Loucy (cell line): Measurements from ENCODE around the gene SH3YL1.

ENCODE experiments used
- H2AFZ ChIP-seq: fragments of 200-600 bp; sonication (generic); 2 replicates; pipeline ENCODE4 v1.6.0; 2016; ENCODE audit warnings: antibody characterized with exemption, mild to moderate bottlenecking, low read length, moderate library complexity
- H3F3A ChIP-seq: fragments of 200-600 bp; 2 replicates; pipeline ENCODE4 v1.6.0; 2016; ENCODE audit warnings: antibody characterized with exemption, low read depth, mild to moderate bottlenecking
- H3K27me3 ChIP-seq: fragments of 200-600 bp; sonication (generic); 2 replicates; pipeline ENCODE4 v1.6.1; 2014; ENCODE audit warnings: low read length, mild to moderate bottlenecking; ENCODE audit not compliant: insufficient read depth, poor library complexity, severe bottlenecking
- H3K36me3 ChIP-seq: fragments of 200-600 bp; sonication (generic); 2 replicates; pipeline ENCODE4 v1.6.1; 2016; ENCODE audit warnings: low read length; ENCODE audit not compliant: insufficient read depth
- H3K4me1 ChIP-seq: fragments of 200-600 bp; sonication (generic); 2 replicates; pipeline ENCODE4 v1.5.1; 2014; ENCODE audit warnings: low read length, mild to moderate bottlenecking; ENCODE audit not compliant: insufficient read depth, poor library complexity, severe bottlenecking
- H3K4me2 ChIP-seq: fragments of 200-600 bp; sonication (generic); 2 replicates; pipeline ENCODE4 v1.6.0; 2014; ENCODE audit warnings: antibody characterized with exemption, low read length, low read depth, mild to moderate bottlenecking; ENCODE audit not compliant: poor library complexity, severe bottlenecking
- H3K4me3 ChIP-seq: fragments of 200-600 bp; sonication (generic); 2 replicates; pipeline ENCODE4 v1.5.1; 2014; ENCODE audit warnings: low read length, mild to moderate bottlenecking, mixed read lengths; ENCODE audit not compliant: poor library complexity, severe bottlenecking
- H3K79me2 ChIP-seq: fragments of 200-600 bp; sonication (generic); 2 replicates; pipeline ENCODE4 v1.6.1; 2014; ENCODE audit warnings: low read length; ENCODE audit not compliant: insufficient read depth
- H3K9ac ChIP-seq: fragments of 200-600 bp; sonication (generic); 2 replicates; pipeline ENCODE4 v1.6.0; 2014; ENCODE audit warnings: mild to moderate bottlenecking, low read depth, low read length, moderate library complexity; ENCODE audit not compliant: poor library complexity, severe bottlenecking
- H3K9me2 ChIP-seq: fragments of 200-600 bp; sonication (generic); replicated peaks from 2 replicates; pipeline ENCODE4 v1.6.1; 2016; ENCODE audit warnings: low read depth, low read length, mixed read lengths
- H3K9me3 ChIP-seq: fragments of 200-600 bp; sonication (generic); 2 replicates; pipeline ENCODE4 v1.6.1; 2014; ENCODE audit warnings: mild to moderate bottlenecking, antibody characterized with exemption, low read length, low read depth; ENCODE audit not compliant: insufficient read depth
- H4K20me1 ChIP-seq: fragments of 200-600 bp; sonication (generic); 2 replicates; pipeline ENCODE4 v1.6.0; 2014; ENCODE audit warnings: antibody characterized with exemption, low read length, mild to moderate bottlenecking; ENCODE audit not compliant: insufficient read depth, poor library complexity, severe bottlenecking
- CTCF ChIP-seq: fragments of 200-600 bp; sonication (generic); conservative IDR thresholded peaks from 2 replicates; pipeline ENCODE4 v1.5.1; 2014; ENCODE audit warnings: mild to moderate bottlenecking, antibody characterized with exemption, low read length
- EZH2phosphoT487 ChIP-seq: fragments of 200-600 bp; IDR thresholded peaks from 2 replicates; pipeline ENCODE4 v1.6.1; 2018; ENCODE audit warnings: antibody characterized with exemption, mild to moderate bottlenecking, moderate library complexity, borderline replicate concordance

SH3YL1 gene

DNA sequence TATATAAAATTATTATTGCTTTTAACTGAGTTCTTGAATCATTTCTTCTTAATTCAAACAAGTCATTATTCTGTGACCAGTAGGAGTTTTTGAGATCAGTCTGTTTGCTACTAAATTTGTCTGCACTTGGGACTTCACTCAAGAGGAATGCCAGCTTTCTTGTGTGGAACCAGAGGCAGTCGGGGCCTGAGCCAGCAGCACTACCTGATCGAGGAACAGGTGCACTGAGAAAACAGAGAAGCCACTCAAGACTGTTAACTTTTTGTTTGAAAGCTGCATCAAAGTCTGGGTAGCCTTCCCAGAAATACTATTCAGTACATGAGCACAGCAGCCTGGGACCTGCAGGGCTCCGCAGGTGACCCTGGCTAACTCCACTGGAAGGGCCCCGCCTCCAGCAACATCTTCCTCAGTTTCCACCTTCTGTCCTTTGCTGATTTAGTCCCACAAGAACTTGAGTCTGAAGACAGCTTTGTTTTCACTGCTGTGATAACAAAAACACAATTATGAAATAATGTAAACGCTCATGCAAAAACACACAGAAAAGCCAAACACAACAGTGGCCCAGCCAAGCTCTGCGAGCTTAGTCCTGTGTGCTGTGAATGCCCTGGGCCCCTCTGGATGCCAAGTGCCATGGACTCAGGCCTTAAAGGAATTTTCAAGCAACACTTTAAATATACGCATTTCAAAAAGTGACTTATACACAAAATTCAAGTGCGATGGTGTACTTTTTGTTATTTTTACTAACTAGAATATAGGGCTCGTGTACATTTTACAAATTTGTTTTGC, 62.0 kb downstream of the SH3YL1 start:
- no peaks in the 10 kb centered on the region for H3K79me2 ChIP-seq
- H3K4me3 ChIP-seq = no peak overlapping the region
- H4K20me1 ChIP-seq = no peaks in the 10 kb centered on the region
- H2AFZ ChIP-seq = no peak overlapping the region
- H3K4me1 ChIP-seq = no peaks in the 10 kb centered on the region
- TF ChIP-seq CTCF (no peak), EZH2phosphoT487 (no peak)
- peaks cover 11% of the 10 kb centered on the region; the same call in 1 of the 2 replicates for H3K9me3 ChIP-seq
- no peak overlapping the region for H3K4me2 ChIP-seq
- H3K9me2 ChIP-seq = no peaks in the 10 kb centered on the region
- H3K36me3 ChIP-seq = no peaks in the 10 kb centered on the region
- H3K9ac ChIP-seq = no peak overlapping the region
- no peaks in the 10 kb centered on the region for H3F3A ChIP-seq
- no peaks in the 10 kb centered on the region for H3K27me3 ChIP-seq

- no peaks in the 10 kb centered on the region for H3K27me3 ChIP-seq
- H3K4me1 ChIP-seq = no peaks in the 10 kb centered on the region
Observed at GRCh38 chr2:199041-199966, 64.5 kb downstream of the SH3YL1 start.

GRCh38 chr2:196406-196805, 67.4 kb downstream of the SH3YL1 start:
- H3K4me2 ChIP-seq = no peak overlapping the region
- H3K36me3 ChIP-seq = no peaks in the 10 kb centered on the region
- H3K9me3 ChIP-seq = no peaks in the 10 kb centered on the region
- no peak overlapping the region for H2AFZ ChIP-seq
- H3K4me3 ChIP-seq = no peak overlapping the region
- no peaks in the 10 kb centered on the region for H4K20me1 ChIP-seq
- no peaks in the 10 kb centered on the region for H3K79me2 ChIP-seq
- no peaks in the 10 kb centered on the region for H3F3A ChIP-seq
- no peaks in the 10 kb centered on the region for H3K9me2 ChIP-seq
- no peaks in the 10 kb centered on the region for H3K4me1 ChIP-seq
- no peaks in the 10 kb centered on the region for H3K27me3 ChIP-seq
- H3K9ac ChIP-seq = no peak overlapping the region
- TF ChIP-seq EZH2phosphoT487 (no peak), CTCF (no peak)

More at GRCh38 chr2:199041-199966, 64.5 kb downstream of the SH3YL1 start:
- Histone ChIP-seq H3F3A (no peaks in the 10 kb centered on the region), H3K9ac (no peak overlapping the region), H3K9me2 (no peaks in the 10 kb centered on the region), H3K9me3 (peaks cover 5% of the 10 kb centered on the region; the same call in 1 of the 2 replicates), H3K36me3 (no peaks in the 10 kb centered on the region), H3K4me3 (no peak overlapping the region), H2AFZ (no peak overlapping the region), H3K4me2 (no peak overlapping the region), H4K20me1 (no peaks in the 10 kb centered on the region), H3K79me2 (no peaks in the 10 kb centered on the region)
- no peak for TF ChIP-seq EZH2phosphoT487
- TF ChIP-seq CTCF = no peak
